Fibroblast of villous mesenchyme (primary cell): ENCODE measurements around the gene CNTNAP2. TPM values are rescaled to one million over a fixed set of nuclear protein-coding genes. Genes with fewer than 3 reads are reported as not detected.

Source experiments
- DNase-seq: peaks from one replicate; pipeline ENCODE4 v3.0.0-alpha.2; 2010; ENCODE audit warnings: low read depth
- H3K4me3 ChIP-seq: 2 replicates; pipeline ENCODE4 v1.5.1; 2011; ENCODE audit warnings: low read depth, mild to moderate bottlenecking, low read length
- total RNA-seq: library from RNA; depleted of rRNA; stranded (reverse); fragments of >200 nt; gene quantifications from 2 replicates; pipeline ENCODE4 v1.2.3, GENCODE V29; 2012
- TF ChIP-seq, protein P1 (sequence below): IDR thresholded peaks from 2 replicates; pipeline ENCODE4 v1.5.1; 2012; ENCODE audit warnings: low read depth, mild to moderate bottlenecking, low read length; ENCODE audit not compliant: insufficient read depth

The CNTNAP2 gene
- total RNA-seq, 1 donor = not detected

GRCh38 chr7:147279964-147280374 lies 1163.4 kb downstream of the CNTNAP2 start:
- TF ChIP-seq, protein P1, sequence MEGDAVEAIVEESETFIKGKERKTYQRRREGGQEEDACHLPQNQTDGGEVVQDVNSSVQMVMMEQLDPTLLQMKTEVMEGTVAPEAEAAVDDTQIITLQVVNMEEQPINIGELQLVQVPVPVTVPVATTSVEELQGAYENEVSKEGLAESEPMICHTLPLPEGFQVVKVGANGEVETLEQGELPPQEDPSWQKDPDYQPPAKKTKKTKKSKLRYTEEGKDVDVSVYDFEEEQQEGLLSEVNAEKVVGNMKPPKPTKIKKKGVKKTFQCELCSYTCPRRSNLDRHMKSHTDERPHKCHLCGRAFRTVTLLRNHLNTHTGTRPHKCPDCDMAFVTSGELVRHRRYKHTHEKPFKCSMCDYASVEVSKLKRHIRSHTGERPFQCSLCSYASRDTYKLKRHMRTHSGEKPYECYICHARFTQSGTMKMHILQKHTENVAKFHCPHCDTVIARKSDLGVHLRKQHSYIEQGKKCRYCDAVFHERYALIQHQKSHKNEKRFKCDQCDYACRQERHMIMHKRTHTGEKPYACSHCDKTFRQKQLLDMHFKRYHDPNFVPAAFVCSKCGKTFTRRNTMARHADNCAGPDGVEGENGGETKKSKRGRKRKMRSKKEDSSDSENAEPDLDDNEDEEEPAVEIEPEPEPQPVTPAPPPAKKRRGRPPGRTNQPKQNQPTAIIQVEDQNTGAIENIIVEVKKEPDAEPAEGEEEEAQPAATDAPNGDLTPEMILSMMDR = no peak
- DNase-seq = no peak

DNA sequence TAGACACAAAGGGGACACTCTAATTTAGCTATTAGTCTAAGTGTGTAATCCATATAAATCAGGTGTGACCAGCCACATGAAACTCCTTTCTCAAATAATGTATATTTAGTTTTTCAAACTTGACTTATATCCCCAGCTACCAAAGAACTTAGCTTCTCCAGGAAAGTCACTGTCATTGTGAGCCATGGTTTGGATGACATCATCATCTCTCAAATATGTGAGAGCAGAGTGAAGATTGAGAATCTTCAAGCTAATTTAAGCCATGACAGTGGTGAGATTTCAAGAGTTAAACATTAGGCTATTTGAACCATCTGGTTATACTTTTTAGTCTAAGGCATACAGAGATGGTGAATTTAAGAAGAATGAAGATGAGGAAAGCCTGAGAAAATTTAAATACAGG lies 1165.6 kb downstream of the CNTNAP2 start:
- DNase-seq = no peak
- TF ChIP-seq, protein P1 = no peak
- no peak overlapping the region for H3K4me3 ChIP-seq

More at GRCh38 chr7:147279964-147280374, 1163.4 kb downstream of the CNTNAP2 start:
- no peak overlapping the region for H3K4me3 ChIP-seq

DNA sequence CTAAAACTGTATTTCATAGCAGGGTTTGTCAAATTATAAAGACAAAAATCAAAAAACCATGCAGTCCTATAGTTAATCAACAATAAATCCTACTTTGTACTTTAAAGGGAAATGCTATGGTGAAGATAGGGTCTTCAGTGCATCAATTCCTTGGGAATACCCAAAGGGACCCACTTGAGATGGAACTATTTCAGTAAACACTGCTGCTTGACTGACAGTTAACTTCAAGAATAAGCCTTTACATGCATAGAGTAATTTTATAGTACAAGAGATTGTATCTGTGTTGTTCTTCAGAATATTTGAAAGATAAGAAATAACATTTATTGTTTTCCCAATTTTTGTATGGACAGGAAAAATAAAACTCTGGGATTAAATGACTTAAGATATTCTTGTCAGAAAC lies 1179.6 kb downstream of the CNTNAP2 start:
- TF ChIP-seq, protein P1 = no peak
- no peak for DNase-seq
- no peak overlapping the region for H3K4me3 ChIP-seq

- H3K4me3 ChIP-seq = no peak overlapping the region
- TF ChIP-seq, protein P1 = no peak
- DNase-seq = no peak
Measured at GRCh38 chr7:147296986-147297385, 1180.4 kb downstream of the CNTNAP2 start.

GRCh38 chr7:147298611-147299043 lies 1182.0 kb downstream of the CNTNAP2 start:
- no peak overlapping the region for H3K4me3 ChIP-seq
- no peak for DNase-seq
- TF ChIP-seq, protein P1 = no peak

GRCh38 chr7:147300293-147300692 lies 1183.7 kb downstream of the CNTNAP2 start:
- TF ChIP-seq, protein P1 = no peak
- DNase-seq = no peak
- no peak overlapping the region for H3K4me3 ChIP-seq

GRCh38 chr7:147304376-147304775 lies 1187.8 kb downstream of the CNTNAP2 start:
- TF ChIP-seq, protein P1 = no peak
- DNase-seq = no peak
- H3K4me3 ChIP-seq = no peak overlapping the region
